Astrocyte (in vitro differentiated cells and primary cell): ENCODE results near the gene MKNK2. TPM values are rescaled to one million over a fixed set of nuclear protein-coding genes. Genes with fewer than 3 reads are reported as not detected.

Experiments
- DNase-seq: peaks from one replicate; pipeline ENCODE4 v3.0.0-alpha.2; 2010; ENCODE audit warnings: low read depth
- FAIRE-seq: peaks from 2 replicates; lab custom pipeline; 2011; peaks lifted over from hg19 to GRCh38; lab: Jason Lieb, UNC
- H2AFZ ChIP-seq: 2 replicates; pipeline ENCODE4 v1.6.0; 2012; ENCODE audit warnings: low read depth, low read length, inconsistent platforms
- H3K27ac ChIP-seq: 2 replicates; pipeline ENCODE4 v1.5.1; 2011; ENCODE audit warnings: low read depth, low read length, inconsistent platforms
- H3K27me3 ChIP-seq: 2 replicates; pipeline ENCODE4 v1.6.0; 2011; ENCODE audit warnings: low read length, inconsistent platforms; ENCODE audit not compliant: insufficient read depth
- H3K36me3 ChIP-seq: 2 replicates; pipeline ENCODE4 v1.5.1; 2011; ENCODE audit warnings: low read length, inconsistent platforms; ENCODE audit not compliant: insufficient read depth
- H3K4me1 ChIP-seq: 2 replicates; pipeline ENCODE4 v1.5.1; 2011; ENCODE audit warnings: low read length, inconsistent platforms; ENCODE audit not compliant: insufficient read depth
- H3K4me2 ChIP-seq: 2 replicates; pipeline ENCODE4 v1.6.0; 2012; ENCODE audit warnings: low read length, inconsistent platforms
- H3K4me3 ChIP-seq: 2 replicates; pipeline ENCODE4 v1.5.1; 2011; ENCODE audit warnings: low read depth, mild to moderate bottlenecking, low read length, inconsistent platforms; ENCODE audit not compliant: insufficient read depth
- H3K79me2 ChIP-seq: 2 replicates; pipeline ENCODE4 v1.6.0; 2012; ENCODE audit warnings: mild to moderate bottlenecking, low read length, inconsistent platforms; ENCODE audit not compliant: insufficient read depth
- H3K9ac ChIP-seq: 2 replicates; pipeline ENCODE4 v1.6.0; 2012; ENCODE audit warnings: mild to moderate bottlenecking, low read length, inconsistent platforms
- H3K9me3 ChIP-seq: 2 replicates; pipeline ENCODE4 v1.5.1; 2012; ENCODE audit warnings: low read depth, mild to moderate bottlenecking, low read length, inconsistent platforms; ENCODE audit not compliant: insufficient read depth
- H4K20me1 ChIP-seq: 2 replicates; pipeline ENCODE4 v1.6.0; 2012; ENCODE audit warnings: low read length, inconsistent platforms; ENCODE audit not compliant: insufficient read depth
- H3K27ac Mint-ChIP-seq: one replicate; pipeline ENCODE4 v1.8.0; 2021; ENCODE audit warnings: mild to moderate bottlenecking, mixed read lengths; ENCODE audit not compliant: unreplicated experiment
- H3K27me3 Mint-ChIP-seq: one replicate; pipeline ENCODE4 v1.8.0; 2021; ENCODE audit warnings: low read depth, mixed read lengths; ENCODE audit not compliant: unreplicated experiment
- H3K36me3 Mint-ChIP-seq: one replicate; pipeline ENCODE4 v1.8.0; 2021; ENCODE audit warnings: low read depth, mixed read lengths; ENCODE audit not compliant: unreplicated experiment
- H3K4me1 Mint-ChIP-seq: one replicate; pipeline ENCODE4 v1.8.0; 2021; ENCODE audit warnings: low read depth, mixed read lengths; ENCODE audit not compliant: unreplicated experiment
- H3K4me3 Mint-ChIP-seq: one replicate; pipeline ENCODE4 v1.8.0; 2021; ENCODE audit warnings: mild to moderate bottlenecking, moderate library complexity, mixed read lengths; ENCODE audit not compliant: unreplicated experiment
- H3K9me3 Mint-ChIP-seq: one replicate; pipeline ENCODE4 v1.8.0; 2021; ENCODE audit warnings: mild to moderate bottlenecking, mixed read lengths; ENCODE audit not compliant: unreplicated experiment
- EZH2 ChIP-seq: IDR thresholded peaks from 2 replicates; pipeline ENCODE4 v1.6.1; 2012; ENCODE audit warnings: mild to moderate bottlenecking, low read length, inconsistent platforms; ENCODE audit not compliant: insufficient read depth
- total RNA-seq: library from RNA; stranded (reverse); gene quantifications from 2 replicates; pipeline ENCODE4 v1.2.1, GENCODE V29; 2021
- TF ChIP-seq, protein P1 (sequence below): IDR thresholded peaks from 2 replicates; pipeline ENCODE4 v1.5.1; 2011; ENCODE audit warnings: low read depth, mild to moderate bottlenecking, inconsistent platforms, low read length, moderate library complexity; ENCODE audit not compliant: insufficient read depth

MKNK2 gene
- total RNA-seq, 1 donor from 2014 or later, result 146 TPM

DNA sequence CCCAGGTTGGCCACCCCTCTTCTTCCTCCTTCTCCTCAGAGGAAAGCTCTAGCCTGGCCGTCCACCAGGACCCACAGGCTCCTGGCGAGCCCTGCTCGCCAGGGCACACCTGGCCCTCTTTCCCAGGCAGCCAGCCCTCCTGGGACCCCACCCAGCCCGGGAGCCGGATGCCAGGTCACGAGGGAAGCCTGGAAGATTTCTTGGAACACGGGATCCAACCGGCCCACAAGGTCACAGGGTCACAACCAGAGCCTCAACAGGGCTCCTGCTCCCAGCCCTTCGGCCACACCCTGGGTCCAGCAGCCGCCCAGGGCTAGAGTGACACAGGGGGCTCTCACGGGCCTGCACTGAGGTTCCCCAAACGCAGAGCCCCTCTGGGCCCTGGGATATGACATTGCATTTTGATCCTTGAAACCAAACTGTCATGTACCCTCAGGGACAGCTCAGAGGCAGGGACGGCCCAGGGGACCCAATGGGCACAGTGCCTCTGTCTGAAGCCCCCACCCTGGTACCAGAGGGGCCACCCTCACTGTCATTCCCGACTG, 5.5 kb downstream of the MKNK2 start:
- Mint-ChIP-seq H3K4me1 (peaks cover 12% of the 10 kb centered on the region), H3K4me3 (no peak overlapping the region), H3K27me3 (no peaks in the 10 kb centered on the region), H3K36me3 (peaks cover 3% of the 10 kb centered on the region), H3K27ac (no peak overlapping the region), H3K9me3 (no peaks in the 10 kb centered on the region)
- FAIRE-seq, result no peak
- no peak overlapping the region for H3K27ac ChIP-seq
- no peak overlapping the region for H2AFZ ChIP-seq
- no peaks in the 10 kb centered on the region for H3K27me3 ChIP-seq
- peaks cover 39% of the 10 kb centered on the region for H3K4me1 ChIP-seq
- H3K9me3 ChIP-seq, result no peaks in the 10 kb centered on the region
- no peak for TF ChIP-seq EZH2
- TF ChIP-seq, protein P1, sequence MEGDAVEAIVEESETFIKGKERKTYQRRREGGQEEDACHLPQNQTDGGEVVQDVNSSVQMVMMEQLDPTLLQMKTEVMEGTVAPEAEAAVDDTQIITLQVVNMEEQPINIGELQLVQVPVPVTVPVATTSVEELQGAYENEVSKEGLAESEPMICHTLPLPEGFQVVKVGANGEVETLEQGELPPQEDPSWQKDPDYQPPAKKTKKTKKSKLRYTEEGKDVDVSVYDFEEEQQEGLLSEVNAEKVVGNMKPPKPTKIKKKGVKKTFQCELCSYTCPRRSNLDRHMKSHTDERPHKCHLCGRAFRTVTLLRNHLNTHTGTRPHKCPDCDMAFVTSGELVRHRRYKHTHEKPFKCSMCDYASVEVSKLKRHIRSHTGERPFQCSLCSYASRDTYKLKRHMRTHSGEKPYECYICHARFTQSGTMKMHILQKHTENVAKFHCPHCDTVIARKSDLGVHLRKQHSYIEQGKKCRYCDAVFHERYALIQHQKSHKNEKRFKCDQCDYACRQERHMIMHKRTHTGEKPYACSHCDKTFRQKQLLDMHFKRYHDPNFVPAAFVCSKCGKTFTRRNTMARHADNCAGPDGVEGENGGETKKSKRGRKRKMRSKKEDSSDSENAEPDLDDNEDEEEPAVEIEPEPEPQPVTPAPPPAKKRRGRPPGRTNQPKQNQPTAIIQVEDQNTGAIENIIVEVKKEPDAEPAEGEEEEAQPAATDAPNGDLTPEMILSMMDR, result no peak
- no peak overlapping the region for H3K9ac ChIP-seq
- peaks cover 60% of the 10 kb centered on the region for H3K79me2 ChIP-seq
- DNase-seq, result no peak
- H4K20me1 ChIP-seq, result peaks cover 66% of the 10 kb centered on the region
- no peaks in the 10 kb centered on the region for H3K36me3 ChIP-seq
- H3K4me3 ChIP-seq, result no peak overlapping the region
- no peak overlapping the region for H3K4me2 ChIP-seq

DNA sequence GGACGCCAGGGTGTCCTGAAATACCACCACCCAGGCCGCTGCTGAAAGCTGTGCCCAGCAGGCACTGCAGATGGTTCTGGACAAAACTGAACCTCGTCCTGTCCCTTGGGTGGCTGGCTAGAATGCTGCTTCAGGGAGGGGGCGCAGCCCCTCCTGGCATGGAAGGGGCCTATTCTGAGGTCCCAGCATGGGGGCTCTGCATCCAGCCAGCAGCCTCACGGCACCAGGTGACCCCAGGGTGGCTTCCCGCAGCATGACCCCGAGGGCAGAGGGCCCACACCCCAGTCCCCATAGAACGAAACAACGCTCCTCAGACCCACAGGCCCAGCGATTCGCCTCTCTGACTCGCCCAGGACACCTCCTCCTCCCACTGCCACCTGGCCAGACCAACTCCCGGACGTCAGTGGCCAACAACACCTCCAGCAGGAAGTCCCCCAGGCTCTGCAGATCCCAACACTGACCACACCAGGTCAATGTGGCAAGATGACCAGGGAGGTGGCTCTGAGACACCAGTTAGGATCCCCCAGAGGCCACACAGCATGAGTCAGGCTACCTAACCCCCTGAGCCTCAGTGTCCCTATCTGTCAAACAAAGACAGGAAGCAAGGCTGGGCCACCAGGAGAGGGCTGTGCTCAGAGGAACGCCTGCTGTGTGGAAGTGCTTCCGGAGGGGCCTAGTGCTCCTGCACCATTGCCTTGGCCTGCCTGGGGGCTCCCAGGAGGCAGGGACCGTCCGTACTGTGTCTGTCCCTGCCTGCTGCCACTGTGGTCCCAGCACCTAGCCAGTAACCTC, 6.1 kb downstream of the MKNK2 start:
- Histone ChIP-seq H3K27me3 (no peaks in the 10 kb centered on the region), H3K4me3 (no peak overlapping the region), H3K36me3 (no peaks in the 10 kb centered on the region), H3K4me1 (peaks cover 38% of the 10 kb centered on the region), H3K79me2 (peaks cover 54% of the 10 kb centered on the region), H3K4me2 (no peak overlapping the region), H2AFZ (no peak overlapping the region), H3K9ac (no peak overlapping the region), H3K27ac (no peak overlapping the region), H3K9me3 (no peaks in the 10 kb centered on the region), H4K20me1 (peaks cover 60% of the 10 kb centered on the region)
- Mint-ChIP-seq H3K27ac (no peak overlapping the region), H3K4me1 (peaks cover 12% of the 10 kb centered on the region), H3K4me3 (peak overlapping the region; percentile 27), H3K36me3 (peaks cover 3% of the 10 kb centered on the region), H3K27me3 (no peaks in the 10 kb centered on the region), H3K9me3 (no peaks in the 10 kb centered on the region)
- FAIRE-seq (no peak), DNase-seq (no peak)
- TF ChIP-seq EZH2, result no peak
- TF ChIP-seq, protein P1, result no peak
